Activated CD8-positive, alpha-beta memory T cell treated with anti-CD3 and anti-CD28 coated beads for 48 hours (primary cell): Measurements from ENCODE around the gene WDR70.
"Not testable (repeated sequence)": the region's sequence is repeated elsewhere in the genome, so short reads cannot be mapped to it uniquely, and the experiment has no call there.

Experiments used
- DNase-seq, 3 experiments: peaks; one replicate each; pipeline ENCODE4 v3.0.0-alpha.2; 2020; ENCODE audit warnings: low read depth in 2 of 3, low spot score in 2 of 3

The WDR70 gene

GRCh38 chr5:37754976-37755375, 375.9 kb downstream of the WDR70 start:
- DNase-seq = no peak

GRCh38 chr5:37755581-37755980, 376.5 kb downstream of the WDR70 start:
- DNase-seq = no peak

GRCh38 chr5:37756248-37756647, 377.1 kb downstream of the WDR70 start:
- DNase-seq = no peak

GRCh38 chr5:37757980-37758582, 379.0 kb downstream of the WDR70 start:
- no peak for DNase-seq

GRCh38 chr5:37767251-37767650, 388.1 kb downstream of the WDR70 start:
- no peak for DNase-seq

GRCh38 chr5:37767961-37768360, 388.8 kb downstream of the WDR70 start:
- DNase-seq = no peak

GRCh38 chr5:37768371-37768770, 389.3 kb downstream of the WDR70 start:
- DNase-seq = no peak

GRCh38 chr5:37769108-37769507, 390.0 kb downstream of the WDR70 start:
- DNase-seq = no peak

GRCh38 chr5:37769840-37770239, 390.7 kb downstream of the WDR70 start:
- no peak for DNase-seq

GRCh38 chr5:37770786-37771185, 391.7 kb downstream of the WDR70 start:
- DNase-seq = no peak

GRCh38 chr5:37771203-37771611, 392.1 kb downstream of the WDR70 start:
- no peak for DNase-seq

GRCh38 chr5:37771731-37772130, 392.6 kb downstream of the WDR70 start:
- DNase-seq = no peak

- DNase-seq = no peak
These were observed 393.1 kb downstream of the WDR70 start for GRCh38 chr5:37772255-37772654.

- no peak for DNase-seq
These were observed 394.7 kb downstream of the WDR70 start for GRCh38 chr5:37773809-37774208.

- DNase-seq = peak in 1 of 3 experiments; percentile 3
These were observed 395.9 kb downstream of the WDR70 start for GRCh38 chr5:37774912-37775483.

- no peak for DNase-seq
These were observed 397.7 kb downstream of the WDR70 start for GRCh38 chr5:37776826-37777225.

GRCh38 chr5:37777432-37778130, 398.5 kb downstream of the WDR70 start:
- no peak for DNase-seq

GRCh38 chr5:37781409-37781808, 402.3 kb downstream of the WDR70 start:
- not testable (repeated sequence) for DNase-seq

- DNase-seq = no peak
These were observed 407.3 kb downstream of the WDR70 start for GRCh38 chr5:37786416-37786815.

- no peak for DNase-seq
These were observed 407.9 kb downstream of the WDR70 start for GRCh38 chr5:37786862-37787519.

- DNase-seq = no peak
These were observed 408.6 kb downstream of the WDR70 start for GRCh38 chr5:37787742-37788141.

GRCh38 chr5:37789991-37790390, 410.9 kb downstream of the WDR70 start:
- DNase-seq = no peak
